ENCODE measurements around the gene SASH1. TPM values are rescaled to one million over a fixed set of nuclear protein-coding genes. Genes with fewer than 3 reads are reported as not detected.

Gene SASH1
- total and polyA plus RNA-seq, 9 of the 15 experiments (the other 6 are each of a cell fraction or from before 2014, with no cell fraction given) = 0.35 to 3.5 (median 1.6) TPM

- 0 out of 2 replicates have a peak, but pooled peaks have one; percentile 5 for TF ChIP-seq REST (IDR thresholded peaks at IDR 0.05; ENCODE audit: borderline replicate concordance)
- no peak for TF ChIP-seq REST (CRISPR knock-in tag; IDR thresholded peaks at IDR 0.05; ENCODE audit: low read depth)
- peak; percentile 40; the same call in 1 of the 2 replicates for TF ChIP-seq FOSL1 (tag; conservative IDR thresholded peaks at IDR 0.05)
- no peak for TF ChIP-seq CCAR2 (IDR thresholded peaks at IDR 0.05; ENCODE audit: low read depth, low read length)
- FAIRE-seq = no peak
- Histone ChIP-seq H3K9me1 (ENCODE audit: control insufficient read depth, insufficient read depth, low read length) (no peaks in the 10 kb centered on the region), H3K79me2 (ENCODE audit: control insufficient read depth, insufficient read depth, low read length) (no peaks in the 10 kb centered on the region), H3K27me3 (ENCODE audit: control insufficient read depth in 2 of 2, insufficient read depth in 2 of 2, low read length in 2 of 2) (peaks cover 0 to under 1% of the 10 kb centered on the region in 2 experiments; a peak in 2 of 5 replicates), H4K20me1 (replicated peaks; ENCODE audit: control insufficient read depth, insufficient read depth, low read length) (no peaks in the 10 kb centered on the region), H3K4me1 (replicated peaks in 1 of 2; ENCODE audit: control insufficient read depth in 2 of 2, insufficient read depth in 2 of 2, low read length in 2 of 2) (peaks cover 0 to 4% of the 10 kb centered on the region in 2 experiments; a peak in 3 of 5 replicates), H3K27ac (ENCODE audit: extremely low read depth, low read depth, low read length) (no peak overlapping the region), H3K9ac (ENCODE audit: insufficient read depth in 1 of 2, low read depth in 2 of 2, low read length in 2 of 2) (no peak overlapping the region), H2AFZ (ENCODE audit: low read depth, low read length) (no peak overlapping the region), H3K4me3 (no peak overlapping the region), H3K36me3 (ENCODE audit: control insufficient read depth, insufficient read depth, low read length) (no peaks in the 10 kb centered on the region), H3K4me2 (ENCODE audit: insufficient read depth, low read length) (no peak overlapping the region), H3K9me3 (replicated peaks; ENCODE audit: control insufficient read depth, insufficient read depth, low read depth, low read length) (no peaks in the 10 kb centered on the region)
- POLR2A ChIA-PET = no interaction called here
- no peak; the same call in none of the 3 replicates for ATAC-seq
- intact Hi-C loops (cut with micrococcal nuclease) (no loop called here), in situ Hi-C loops (cut with MboI) (no loop called here)
- no TSS peak for BruUV-seq (replicated peaks)
- CTCF ChIA-PET (ENCODE audit: low intra/inter-chr PET ratio) = no interaction called here
- peak in 1 of 4 experiments; percentile 10 for DNase-seq (ENCODE audit: extremely low read depth in 1 of 4, low spot score in 3 of 4)
- WGBS (ENCODE audit: insufficient coverage, low coverage, missing lambda C conversion rate) = 7% methylated on average over 4 of the region's 4 CpGs
Measured at GRCh38 chr6:148525453-148525852, 182.8 kb downstream of the SASH1 start.
